HCT116 (cell line): ENCODE measurements around the gene SLC2A4. TPM values are rescaled to one million over a fixed set of nuclear protein-coding genes. Genes with fewer than 3 reads are reported as not detected.

ENCODE experiments used
- ATAC-seq: fragments of 200-7000 bp; cut with Tn5 transposase; 2 replicates; pipeline ENCODE4 v1.9.1; 2020; ENCODE audit warnings: mild to moderate bottlenecking, moderate library complexity
- BruUV-seq: library from RNA; stranded (reverse); fragments of 400-500 nt; replicated peaks from 2 replicates; lab custom pipeline; 2021; lab: Mats Ljungman, UMichigan
- CTCF ChIA-PET: fragments of 300-600 bp; sonication (Branson Sonifier 250); formaldehyde crosslinking; loops from one replicate; lab custom pipeline; 2021; ENCODE audit warnings: antibody characterized with exemption; lab: Charles Lee
- POLR2A ChIA-PET: fragments of 300-600, 350-600 bp; sonication (Branson Sonifier 250); formaldehyde crosslinking; loops from one replicate; lab custom pipeline; 2021; ENCODE audit warnings: antibody characterized with exemption; lab: Charles Lee
- RAD21 ChIA-PET, 2 experiments: fragments of 300-600 bp; sonication (Branson Sonifier 250); formaldehyde crosslinking; loops; one replicate each; lab custom pipeline; 2023; ENCODE audit warnings: low total read pairs in 2 of 2; ENCODE audit not compliant: uncharacterized antibody in 2 of 2, unreplicated experiment in 2 of 2, low non-redundant PET in 1 of 2; lab: Charles Lee
- DNase-seq: peaks from one replicate; pipeline ENCODE4 v3.0.0-alpha.2; 2010; ENCODE audit warnings: low read depth, low spot score
- H2AFZ ChIP-seq: fragments of 200-600 bp; shearing (Covaris generic), sonication (generic); 2 replicates; pipeline ENCODE4 v1.6.1; 2017; ENCODE audit warnings: low read depth, mixed run types, mixed read lengths, antibody characterized with exemption, low read length; ENCODE audit not compliant: poor library complexity, severe bottlenecking
- H3K27ac ChIP-seq: 2 replicates; pipeline ENCODE4 v1.5.1; 2012; ENCODE audit warnings: low read depth, low read length
- H3K27me3 ChIP-seq: fragments of 200-600 bp; sonication (generic); 2 replicates; pipeline ENCODE4 v1.6.1; 2016; ENCODE audit warnings: mixed run types, low read length, mixed read lengths; ENCODE audit not compliant: insufficient read depth
- H3K36me3 ChIP-seq, 2 experiments: fragments of 200-500 bp in 1 of 2; fragments of 200-600 bp in 1 of 2; sonication (Bioruptor generic) in 1 of 2; sonication (generic) in 1 of 2; 2 replicates each; pipeline versions ENCODE4 v1.5.1 to v1.6.1; 2014 to 2016; ENCODE audit warnings: low read length in 2 of 2, inconsistent platforms in 1 of 2, mixed read lengths in 1 of 2, mixed run types in 1 of 2; ENCODE audit not compliant: insufficient read depth in 2 of 2, control insufficient read depth in 1 of 2
- H3K4me1 ChIP-seq, 2 experiments: fragments of 200-600 bp in 1 of 2; sonication (generic) in 1 of 2; 2 replicates each; pipeline versions ENCODE4 v1.5.1 to v1.6.1; 2012 to 2017; ENCODE audit warnings: low read length in 2 of 2, inconsistent platforms in 1 of 2, mild to moderate bottlenecking in 1 of 2, mixed read lengths in 1 of 2, mixed run types in 1 of 2, moderate library complexity in 1 of 2; ENCODE audit not compliant: insufficient read depth in 2 of 2, control insufficient read depth in 1 of 2
- H3K4me2 ChIP-seq: fragments of 200-600 bp; sonication (generic); 2 replicates; pipeline ENCODE4 v1.6.1; 2017; ENCODE audit warnings: mixed run types, low read length, mixed read lengths
- H3K4me3 ChIP-seq, 2 experiments: fragments of 200-600 bp in 1 of 2; sonication (generic) in 1 of 2; replicated peaks in 1 of 2; 2 replicates each; pipeline ENCODE4 v1.5.1; 2011 to 2016; ENCODE audit warnings: low read length in 2 of 2, control low read depth in 1 of 2, low read depth in 1 of 2, mild to moderate bottlenecking in 1 of 2, mixed read lengths in 1 of 2, mixed run types in 1 of 2
- H3K79me2 ChIP-seq: fragments of 200-600 bp; sonication (generic); 2 replicates; pipeline ENCODE4 v1.6.1; 2017; ENCODE audit warnings: mild to moderate bottlenecking, mixed run types, low read length, moderate library complexity, mixed read lengths; ENCODE audit not compliant: insufficient read depth
- H3K9ac ChIP-seq: fragments of 200-600 bp; sonication (generic); 2 replicates; pipeline ENCODE4 v1.6.1; 2016; ENCODE audit warnings: low read length, mixed read lengths
- H3K9me2 ChIP-seq: fragments of 200-600 bp; sonication (generic), shearing (Covaris generic); 2 replicates; pipeline ENCODE4 v1.6.1; 2017; ENCODE audit warnings: mixed run types, mild to moderate bottlenecking, moderate library complexity; ENCODE audit not compliant: insufficient read depth
- H3K9me3 ChIP-seq, 2 experiments: fragments of 200-500 bp in 1 of 2; fragments of 200-600 bp in 1 of 2; sonication (Bioruptor generic) in 1 of 2; sonication (generic) in 1 of 2; 2 replicates each; pipeline ENCODE4 v1.6.1; 2014 to 2017; ENCODE audit warnings: low read length in 2 of 2, mixed read lengths in 2 of 2, inconsistent platforms in 1 of 2, low read depth in 1 of 2, mild to moderate bottlenecking in 1 of 2, mixed run types in 1 of 2, moderate library complexity in 1 of 2; ENCODE audit not compliant: control insufficient read depth in 1 of 2, insufficient read depth in 1 of 2
- H4K20me1 ChIP-seq: fragments of 200-600 bp; sonication (generic), shearing (Covaris generic); 2 replicates; pipeline ENCODE4 v1.6.1; 2017; ENCODE audit warnings: mixed run types, mild to moderate bottlenecking, moderate library complexity; ENCODE audit not compliant: insufficient read depth
- EZH2phosphoT487 ChIP-seq: fragments of 200-600 bp; IDR thresholded peaks from 2 replicates; pipeline ENCODE4 v1.6.1; 2018; ENCODE audit warnings: antibody characterized with exemption, borderline replicate concordance
- JUND ChIP-seq: IDR thresholded peaks from 2 replicates; pipeline ENCODE4 v1.6.1; 2012
- POLR2AphosphoS5 ChIP-seq: IDR thresholded peaks from 2 replicates; pipeline ENCODE4 v1.6.1; 2011; ENCODE audit warnings: mild to moderate bottlenecking, low read depth, low read length, moderate library complexity
- RAD21 ChIP-seq: IDR thresholded peaks from 2 replicates; pipeline ENCODE4 v1.6.1; 2012; ENCODE audit warnings: low read depth, mild to moderate bottlenecking
- TCF7L2 ChIP-seq: IDR thresholded peaks from 2 replicates; pipeline ENCODE4 v1.7.0; 2011; ENCODE audit warnings: borderline replicate concordance, inconsistent platforms; ENCODE audit not compliant: insufficient read depth, insufficient read length; ENCODE audit errors: extremely low read depth
- ZFX ChIP-seq: fragments of 450-650 bp; IDR thresholded peaks from 2 replicates; pipeline ENCODE4 v1.6.1; 2017
- intact Hi-C: fragments of 100-400 bp; cut with micrococcal nuclease; formaldehyde crosslinking; loops from 2 replicates; pipeline ENCODE4 v1.10.0; 2022
- total RNA-seq: library from RNA; stranded (reverse); gene quantifications from one replicate; pipeline ENCODE4 v1.2.1, GENCODE V29; 2021; ENCODE audit not compliant: unreplicated experiment
- TF ChIP-seq, protein P1 (sequence below): IDR thresholded peaks from 2 replicates; pipeline ENCODE4 v1.6.1; 2012

The SLC2A4 gene
- total RNA-seq, 1 experiment from 2014 or later = 2.5 TPM

DNA sequence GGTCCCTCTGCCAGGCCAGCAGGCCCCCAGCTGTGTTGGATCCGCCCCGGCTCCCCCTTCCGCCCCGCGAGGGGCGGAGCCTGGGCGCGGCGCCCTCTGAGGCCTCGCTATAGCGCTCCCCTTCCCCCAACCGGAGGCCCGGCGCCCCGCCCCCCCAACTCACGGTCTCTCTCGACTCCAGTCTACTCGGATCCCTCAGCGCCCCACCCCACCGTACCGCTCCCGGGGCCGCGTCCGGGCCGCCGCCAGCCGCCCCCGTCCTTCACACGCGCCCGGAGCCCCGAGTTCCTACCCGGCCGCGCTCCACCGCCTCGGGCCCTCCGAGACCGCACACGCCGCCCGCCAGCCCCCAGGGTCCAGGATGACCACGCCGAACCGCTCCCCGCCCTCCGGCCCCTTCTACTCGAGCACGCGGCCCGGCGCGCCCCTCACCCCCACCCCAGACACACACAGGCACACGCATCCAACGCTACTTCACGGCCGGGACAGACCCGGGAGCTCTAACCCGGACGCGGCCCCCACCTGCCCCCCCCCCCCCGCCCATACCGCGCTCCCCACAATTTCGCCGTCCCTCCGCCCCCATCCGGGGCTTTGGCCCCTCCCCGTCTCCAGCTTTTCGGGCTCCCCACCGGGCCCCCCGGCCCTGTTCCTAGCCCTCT lies 43.6 kb upstream of the SLC2A4 start:
- H3K36me3 ChIP-seq = peaks cover 24 to 32% of the 10 kb centered on the region in 2 experiments
- intact Hi-C loops = no loop called here
- DNase-seq (no peak), ATAC-seq (peak; percentile 33)
- peak; percentile 79 for TF ChIP-seq TCF7L2
- TF ChIP-seq ZFX = peak; percentile 36; the same call in 1 of the 2 replicates
- TF ChIP-seq POLR2AphosphoS5 = peak; percentile 65
- no peak for TF ChIP-seq EZH2phosphoT487
- TF ChIP-seq, protein P1, sequence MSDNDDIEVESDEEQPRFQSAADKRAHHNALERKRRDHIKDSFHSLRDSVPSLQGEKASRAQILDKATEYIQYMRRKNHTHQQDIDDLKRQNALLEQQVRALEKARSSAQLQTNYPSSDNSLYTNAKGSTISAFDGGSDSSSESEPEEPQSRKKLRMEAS = 0 out of 2 replicates have a peak, but pooled peaks have one; percentile 21
- TF ChIP-seq, all 23 proteins: peak for 4
- no TSS peak for BruUV-seq
- CTCF ChIA-PET = interaction anchor here (0.7 to 3.0 kb wide), 3 partner anchors 18 to 64 kb away, joined by 3 to 16 read pairs (median 5); partner anchors contain the start of genes ACADVL and DLG4
- H3K4me1 ChIP-seq = peaks cover 44 to 63% of the 10 kb centered on the region in 2 experiments
- peak overlapping the region; percentile 92 for H3K27ac ChIP-seq
- H3K4me2 ChIP-seq = peak overlapping the region; percentile 82
- RAD21 ChIA-PET = interaction anchor here in 1 of 2 experiments (0.5 to 1.0 kb wide), 3 partner anchors 13 to 60 kb away, joined by 3 to 7 read pairs (median 4); no protein-coding TSS in a partner anchor
- no peaks in the 10 kb centered on the region for H3K27me3 ChIP-seq
- peak overlapping the region; percentile 100 for H3K9ac ChIP-seq
- H3K9me3 ChIP-seq = no peaks in the 10 kb centered on the region
- POLR2A ChIA-PET = interaction anchor here (0.6 to 2.6 kb wide), 6 partner anchors 13 to 43 kb away, joined by 3 to 19 read pairs (median 5); partner anchors contain the start of genes ACADVL, CTDNEP1, DLG4 and SLC2A4
- H4K20me1 ChIP-seq = no peaks in the 10 kb centered on the region
- no peak overlapping the region for H2AFZ ChIP-seq
- peaks cover 72% of the 10 kb centered on the region for H3K79me2 ChIP-seq
- peak overlapping the region; percentile 97 to 99 for H3K4me3 ChIP-seq
- H3K9me2 ChIP-seq = no peaks in the 10 kb centered on the region

DNA sequence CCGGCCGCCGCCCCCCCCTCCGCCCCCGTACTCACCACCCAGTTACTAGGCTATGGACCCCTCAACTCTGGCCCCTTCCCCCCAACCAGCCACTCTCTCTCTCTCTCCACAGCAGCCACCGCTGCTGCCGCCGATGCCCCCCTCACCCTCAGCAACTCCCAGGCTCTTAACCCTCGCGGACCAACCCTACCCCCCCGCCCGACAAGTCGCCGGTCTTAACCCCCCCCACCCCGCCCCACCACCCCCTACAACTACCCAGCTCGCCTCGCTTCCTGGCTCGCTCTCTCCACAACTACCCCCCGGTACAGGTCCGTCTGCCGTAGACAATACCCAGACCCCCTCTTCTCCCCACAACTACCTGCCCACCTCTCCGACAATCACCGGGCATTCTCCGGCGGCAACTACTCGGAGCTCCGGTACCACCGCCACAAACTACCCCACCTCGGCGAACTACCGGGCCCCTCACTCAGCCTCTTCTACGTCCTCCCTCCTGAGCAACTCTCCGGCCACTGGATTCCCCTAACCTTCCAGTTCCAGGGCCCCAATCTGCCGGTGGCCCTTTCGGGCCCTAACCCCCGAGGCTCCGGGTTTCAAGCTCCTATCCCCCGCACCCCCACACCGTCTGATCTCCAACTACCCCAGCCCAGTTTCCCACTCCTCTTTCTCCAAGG lies 43.0 kb upstream of the SLC2A4 start:
- no peaks in the 10 kb centered on the region for H3K27me3 ChIP-seq
- CTCF ChIA-PET = interaction anchor here (2.3 to 3.0 kb wide), 2 partner anchors 18 to 58 kb away, joined by 5 to 16 read pairs; partner anchors contain the start of genes ACADVL and DLG4
- peak overlapping the region; percentile 100 for H3K9ac ChIP-seq
- peak overlapping the region; percentile 97 to 99 for H3K4me3 ChIP-seq
- H3K4me2 ChIP-seq = peak overlapping the region; percentile 82
- TF ChIP-seq JUND (no peak), POLR2AphosphoS5 (peak; percentile 27; the same call in 1 of the 2 replicates), RAD21 (no peak), ZFX (peak; percentile 24; the same call in 1 of the 2 replicates)
- H4K20me1 ChIP-seq = no peaks in the 10 kb centered on the region
- ATAC-seq = no peak
- no peaks in the 10 kb centered on the region for H3K9me2 ChIP-seq
- H2AFZ ChIP-seq = no peak overlapping the region
- peaks cover 24 to 32% of the 10 kb centered on the region in 2 experiments for H3K36me3 ChIP-seq
- peaks cover 37 to 64% of the 10 kb centered on the region in 2 experiments for H3K4me1 ChIP-seq
- peak overlapping the region; percentile 92 for H3K27ac ChIP-seq
- H3K79me2 ChIP-seq = peaks cover 65% of the 10 kb centered on the region
- H3K9me3 ChIP-seq = no peaks in the 10 kb centered on the region
- DNase-seq = no peak
- intact Hi-C loops = no loop called here
- POLR2A ChIA-PET = interaction anchor here (0.6 to 2.6 kb wide), 7 partner anchors 12 to 448 kb away, joined by 3 to 19 read pairs (median 5); partner anchors contain the start of genes ACADVL, CTDNEP1, DLG4 and SLC2A4
- RAD21 ChIA-PET = interaction anchor here in 1 of 2 experiments (0.7 to 1.0 kb wide), 2 partner anchors 18 to 61 kb away, joined by 3 to 7 read pairs; no protein-coding TSS in a partner anchor
- no TSS peak for BruUV-seq
